HG02852 (cell line): Measurements from ENCODE around the gene PPP2R2B.

Source experiments
- ATAC-seq: cut with Tn5 transposase; IDR thresholded peaks from one replicate; pipeline ENCODE4 v1.9.1; 2021; ENCODE audit warnings: mild to moderate bottlenecking, moderate library complexity; ENCODE audit not compliant: unreplicated experiment

PPP2R2B gene

DNA sequence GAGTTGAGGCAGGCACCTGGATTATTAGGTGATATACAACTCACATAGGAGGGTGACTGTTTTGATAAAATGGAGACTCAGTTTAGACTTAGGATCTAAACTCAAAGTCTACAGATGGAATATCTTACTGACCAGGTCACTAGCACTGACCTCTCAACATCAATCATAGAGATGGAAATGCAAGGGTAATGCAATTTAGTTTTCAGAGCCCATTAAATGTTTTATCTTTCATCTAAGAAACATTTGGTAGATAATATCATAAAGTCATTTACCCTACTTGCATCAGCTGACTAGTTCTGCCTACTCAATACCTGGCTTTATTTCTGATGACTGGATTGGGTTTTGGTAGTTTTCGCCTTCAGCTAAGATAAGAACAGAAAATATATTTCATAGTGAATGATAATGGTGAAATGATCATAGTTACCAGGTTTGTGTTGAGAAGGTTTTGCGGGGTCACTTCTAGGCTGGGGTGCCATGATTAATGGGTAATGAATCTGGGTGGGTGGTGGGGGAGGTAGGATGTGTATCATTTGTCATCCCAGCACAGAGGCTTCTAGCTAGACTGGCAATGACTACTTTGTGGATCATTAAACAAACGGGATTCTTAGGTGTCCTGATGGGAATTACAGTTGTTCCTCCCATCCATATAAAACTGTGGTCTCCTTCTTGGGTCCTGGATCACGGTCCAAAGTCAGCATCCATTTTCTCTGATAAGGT, 173.4 kb downstream of the PPP2R2B start:
- ATAC-seq: no peak

DNA sequence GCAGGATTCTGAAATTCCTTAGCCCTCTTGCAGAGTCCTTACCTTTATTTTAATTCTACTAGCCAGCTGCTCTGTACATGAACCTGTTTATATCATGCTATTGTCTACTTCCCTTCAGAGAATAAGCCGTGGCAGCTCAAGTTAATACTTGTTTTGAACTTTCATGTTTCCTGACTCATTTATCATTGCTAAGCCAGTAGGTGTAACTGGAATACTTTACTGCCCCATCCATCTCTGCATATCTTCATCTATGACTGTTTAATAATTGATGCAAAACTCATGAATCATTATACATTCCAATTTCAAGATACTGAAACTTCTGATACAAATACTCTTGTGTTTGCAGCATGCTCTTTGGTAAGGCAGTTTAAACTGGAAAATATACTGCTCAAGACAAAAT, 174.7 kb downstream of the PPP2R2B start:
- ATAC-seq: no peak

DNA sequence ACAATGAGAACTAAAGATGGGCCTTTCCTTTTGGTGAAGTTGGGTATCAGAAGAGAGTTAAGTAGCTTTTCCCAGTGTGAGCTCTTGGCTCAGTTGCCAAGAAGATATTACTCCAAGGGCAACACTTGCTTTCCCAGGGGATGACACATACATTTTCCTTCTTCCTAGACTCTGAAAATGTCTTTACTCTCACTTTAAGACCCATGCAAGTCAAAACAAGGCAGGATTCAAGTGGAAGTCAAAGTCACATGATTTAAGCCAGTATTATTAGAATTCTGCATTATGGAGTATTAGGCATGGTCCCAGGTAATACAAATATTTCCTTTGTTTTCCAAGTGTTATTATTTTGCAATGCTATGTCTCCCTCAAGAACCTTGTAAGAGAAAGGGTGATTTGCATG, 175.1 kb downstream of the PPP2R2B start:
- no peak for ATAC-seq

DNA sequence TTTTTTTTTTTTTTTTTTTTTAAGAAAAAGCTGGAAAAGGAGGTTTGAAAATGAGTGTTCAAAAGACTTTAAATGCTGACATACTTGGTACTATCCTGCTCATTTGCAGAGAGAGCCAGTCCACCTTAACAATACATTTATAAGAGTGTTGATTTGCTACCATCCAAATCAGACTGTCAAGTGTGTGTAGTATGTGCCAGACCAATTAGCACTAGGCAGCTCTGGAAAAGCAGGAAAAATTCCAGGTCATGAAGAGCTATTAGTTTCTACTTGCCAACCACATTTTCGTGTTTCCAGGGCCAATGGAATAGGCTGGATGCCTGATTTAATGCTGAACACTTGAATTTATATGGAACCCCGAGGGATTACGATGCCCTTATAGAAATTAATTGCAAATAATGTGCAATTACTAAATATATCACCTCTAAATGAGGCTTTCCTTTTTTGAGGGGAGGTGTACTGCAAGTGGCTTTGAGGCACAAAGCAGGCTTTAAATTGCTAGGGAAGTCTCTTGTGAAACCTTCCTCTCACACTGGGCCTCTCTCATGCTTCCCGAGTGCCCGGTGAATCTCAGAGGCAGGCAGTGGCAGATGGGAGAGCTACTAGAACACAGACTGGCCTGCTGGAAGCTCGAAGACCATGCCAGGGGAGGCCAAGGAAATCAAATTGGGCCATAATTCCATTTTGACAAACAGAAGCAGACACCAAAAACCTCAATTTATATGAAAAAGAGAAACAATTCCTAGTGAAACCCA, 178.7 kb downstream of the PPP2R2B start:
- no peak for ATAC-seq

DNA sequence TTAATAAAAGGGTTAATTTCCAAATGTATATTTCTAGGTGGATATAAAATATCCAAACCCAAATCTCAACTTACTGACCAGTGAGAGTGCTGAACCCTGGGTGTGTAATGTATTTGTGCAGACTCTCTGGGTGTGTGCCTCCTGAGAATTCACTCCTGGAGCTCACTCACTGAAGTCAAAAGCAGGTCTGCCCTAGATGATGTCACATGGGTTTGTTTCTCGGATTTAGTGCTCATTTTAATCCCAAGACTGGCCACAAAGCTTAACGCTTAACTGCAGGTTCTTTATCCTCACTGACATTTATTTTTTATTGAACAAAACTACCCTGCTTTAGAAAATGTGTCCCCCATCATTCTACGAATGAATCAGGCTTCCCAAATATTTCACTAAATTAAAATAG, 179.4 kb downstream of the PPP2R2B start:
- no peak for ATAC-seq

DNA sequence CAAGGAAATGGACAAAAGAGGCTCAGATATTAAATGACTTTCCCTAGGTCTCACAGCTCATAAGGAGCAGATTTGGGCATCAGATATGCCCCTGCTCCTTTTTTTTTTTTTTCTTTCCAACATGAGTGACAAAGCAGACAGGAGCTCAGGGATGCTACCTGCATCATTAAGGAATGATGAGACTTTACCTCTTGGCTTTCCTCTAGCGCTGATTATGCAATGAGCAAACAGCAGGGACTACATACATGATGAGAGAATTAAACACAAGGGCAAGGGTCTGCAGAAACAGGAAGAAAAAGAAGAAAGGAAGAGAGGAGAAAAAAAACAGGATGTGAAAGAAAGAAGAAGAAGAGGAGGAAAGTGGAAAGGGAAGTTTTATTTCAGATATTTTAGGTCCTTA, 179.9 kb downstream of the PPP2R2B start:
- ATAC-seq: no peak

DNA sequence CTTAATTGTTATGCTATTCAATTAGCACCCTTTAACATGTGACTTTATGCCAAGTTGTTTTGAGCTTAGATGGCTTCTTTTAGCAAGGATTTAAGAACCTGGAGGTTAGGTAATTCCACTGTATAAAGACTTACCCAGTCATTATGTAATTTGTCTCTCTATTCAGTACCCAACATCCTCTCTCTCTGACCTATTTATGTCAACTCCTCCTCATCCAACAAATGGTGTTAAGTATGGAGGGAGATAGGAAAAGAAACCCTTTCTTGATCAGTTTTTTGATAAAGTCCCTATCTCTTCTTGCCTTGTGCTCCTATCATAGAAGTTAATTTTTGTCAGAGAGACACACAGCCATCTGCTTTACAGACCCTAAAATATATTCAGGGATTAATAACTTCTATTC, 181.3 kb downstream of the PPP2R2B start:
- no peak for ATAC-seq

DNA sequence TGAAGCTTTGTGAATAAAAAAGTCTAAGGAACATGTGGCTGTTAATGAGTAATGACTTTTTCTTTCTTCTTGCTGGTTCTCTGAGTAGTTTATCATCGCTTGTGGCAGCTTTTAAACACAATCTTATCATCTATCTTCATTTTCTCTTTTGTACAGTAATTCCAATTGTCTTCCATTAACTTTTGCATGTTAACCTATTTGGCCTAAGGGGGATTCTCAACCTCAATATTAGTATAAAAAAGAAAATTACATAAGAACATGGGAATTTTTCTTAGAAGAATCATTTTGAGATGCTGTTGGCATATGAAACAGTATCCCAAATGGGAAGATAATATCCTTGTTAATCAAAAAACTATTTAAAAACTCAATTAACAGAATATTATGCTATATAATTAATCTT, 182.9 kb downstream of the PPP2R2B start:
- ATAC-seq: no peak

DNA sequence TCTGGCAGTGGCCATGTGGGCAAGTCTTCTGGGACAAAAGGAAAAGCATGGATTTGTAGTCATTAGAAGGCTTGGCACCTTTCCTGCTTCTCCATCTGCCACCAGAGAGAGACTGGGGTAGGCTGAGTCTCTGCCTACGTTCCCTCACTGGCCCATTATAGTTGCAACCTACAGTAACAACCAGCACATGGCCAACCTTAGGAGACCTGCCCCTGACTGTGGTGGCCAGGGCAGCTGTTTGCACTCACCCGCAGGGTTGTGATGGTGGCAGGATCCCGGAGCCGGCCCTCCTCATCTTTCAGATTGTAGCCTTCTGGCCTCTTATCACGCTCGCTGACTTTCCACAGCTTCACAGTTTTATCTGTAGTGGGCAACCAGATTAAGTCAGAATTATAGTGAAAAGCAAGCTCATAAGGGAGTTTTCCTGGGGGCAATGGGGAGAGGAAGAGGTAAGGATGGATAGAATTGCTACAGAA, 187.6 kb downstream of the PPP2R2B start:
- ATAC-seq: no peak

DNA sequence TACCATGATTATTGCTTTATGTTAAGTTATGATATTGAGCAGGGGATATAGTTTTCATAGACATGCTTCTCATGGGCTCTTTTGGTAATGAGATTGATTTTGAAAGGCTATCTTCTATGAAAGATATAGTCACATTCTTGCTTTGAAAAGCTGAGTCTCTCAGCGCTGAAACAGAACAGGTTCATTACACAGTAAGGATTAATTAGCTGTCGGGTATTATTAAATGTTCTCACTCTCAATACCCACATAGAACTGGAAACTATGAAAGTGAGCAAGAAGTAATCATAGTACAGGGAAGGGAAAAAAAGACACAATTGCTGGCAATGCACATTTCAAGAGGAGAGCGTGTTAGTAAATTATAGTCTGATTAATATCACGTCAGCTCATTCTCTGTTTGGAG, 190.9 kb downstream of the PPP2R2B start:
- no peak for ATAC-seq

DNA sequence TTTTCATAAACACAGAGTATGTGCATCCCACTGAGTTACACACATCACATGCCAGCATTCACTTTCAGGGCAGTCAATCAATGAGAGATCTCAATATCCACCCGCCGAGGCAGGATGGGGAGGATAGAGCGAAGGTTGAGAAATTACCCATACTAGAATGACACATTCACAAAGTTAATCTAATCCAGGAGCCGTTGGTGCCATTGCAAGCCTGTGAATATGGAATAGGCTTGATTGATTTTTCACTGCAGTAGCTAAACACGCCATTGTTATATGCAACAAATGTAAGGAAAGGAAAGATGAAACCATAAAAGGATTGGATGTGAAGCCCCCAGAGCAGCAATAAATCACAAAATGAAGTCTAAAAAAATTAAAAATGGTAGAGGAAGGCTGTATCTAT, 194.7 kb downstream of the PPP2R2B start:
- no peak for ATAC-seq

DNA sequence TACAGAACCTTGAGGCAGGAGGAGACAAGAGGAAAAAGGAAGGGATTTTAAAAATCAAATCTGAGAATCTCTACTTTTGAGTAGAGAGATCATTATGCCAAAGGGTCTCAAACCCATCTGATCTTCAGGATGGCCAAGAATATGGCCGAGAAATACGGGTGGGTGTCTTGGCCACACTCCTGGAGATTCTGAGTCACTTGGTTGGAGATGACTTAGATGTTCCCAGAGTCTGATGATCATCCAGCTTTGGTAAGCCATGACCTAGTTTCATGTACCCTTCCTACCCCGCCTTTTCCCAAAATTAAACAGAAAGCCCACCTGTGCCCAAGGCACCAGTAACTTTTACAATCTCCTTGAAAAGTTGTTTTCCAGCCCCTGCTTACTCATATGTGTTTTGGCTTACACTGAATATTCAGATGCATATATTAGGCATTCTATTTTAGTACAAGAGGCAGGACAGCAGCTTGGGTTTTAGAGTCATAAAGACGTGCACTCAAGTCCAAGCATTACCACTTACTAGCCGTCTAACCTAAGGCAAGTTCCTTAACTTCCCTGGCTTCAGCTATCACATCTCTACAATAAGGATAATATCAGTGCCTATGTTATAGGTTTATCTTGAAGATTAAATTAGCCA, 195.5 kb downstream of the PPP2R2B start:
- ATAC-seq: no peak

DNA sequence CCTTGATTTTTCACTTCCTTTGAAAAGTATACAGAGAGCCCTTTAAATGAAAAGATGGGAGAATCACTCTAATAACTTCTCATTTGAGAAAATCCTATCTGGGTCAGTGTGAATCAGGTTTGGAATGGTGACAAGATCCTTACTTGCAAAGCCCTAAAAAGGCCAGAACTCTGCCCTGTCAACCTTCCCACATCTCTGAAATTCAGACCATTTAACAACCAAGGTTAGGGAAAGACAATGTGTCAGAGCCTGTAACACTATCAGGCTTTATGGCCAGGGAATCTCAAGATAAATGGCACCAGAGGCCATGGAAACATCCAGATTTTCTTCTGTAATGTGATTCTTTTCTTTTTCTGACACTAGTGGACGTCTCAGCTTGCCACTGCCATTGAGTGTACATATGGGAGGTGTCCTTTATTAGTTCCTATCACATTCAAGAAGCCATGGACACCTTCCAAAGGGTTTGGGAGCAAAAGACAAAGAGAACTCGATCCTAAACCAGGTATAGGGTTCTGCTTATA, 196.9 kb downstream of the PPP2R2B start:
- ATAC-seq: no peak

DNA sequence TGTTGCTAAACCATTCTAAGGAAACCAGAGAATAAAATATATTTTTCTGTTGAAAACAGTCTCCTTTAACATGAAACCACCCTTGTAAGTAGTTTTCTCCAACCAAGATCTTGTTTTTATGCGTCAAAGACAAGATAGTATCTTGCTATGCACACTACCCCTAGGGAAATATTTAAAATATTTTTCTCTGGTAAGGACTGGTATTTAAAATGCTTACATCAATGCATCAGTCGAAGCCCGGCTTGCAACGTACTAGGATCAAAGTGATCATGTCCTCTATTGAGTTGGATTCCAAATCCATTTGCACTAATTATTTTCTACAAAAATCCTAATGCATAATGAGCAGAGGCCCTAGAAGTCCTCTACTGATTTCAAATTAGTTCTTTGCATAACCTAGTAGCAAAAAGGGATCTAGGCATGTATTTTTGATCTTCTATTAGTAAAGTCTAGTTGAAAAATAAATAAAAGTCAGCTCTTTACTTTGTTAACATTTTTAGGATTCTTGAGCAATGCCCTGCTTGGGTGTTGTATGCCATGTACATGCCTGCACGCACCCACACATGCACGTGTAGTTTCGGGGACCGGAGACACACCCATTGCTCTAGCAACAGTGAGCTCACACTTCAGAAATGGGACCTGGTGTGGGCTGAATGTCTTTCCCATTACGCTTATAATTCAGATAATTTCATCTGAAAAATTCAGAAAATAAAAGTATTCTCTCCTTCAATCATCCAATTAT, 197.5 kb downstream of the PPP2R2B start:
- no peak for ATAC-seq

DNA sequence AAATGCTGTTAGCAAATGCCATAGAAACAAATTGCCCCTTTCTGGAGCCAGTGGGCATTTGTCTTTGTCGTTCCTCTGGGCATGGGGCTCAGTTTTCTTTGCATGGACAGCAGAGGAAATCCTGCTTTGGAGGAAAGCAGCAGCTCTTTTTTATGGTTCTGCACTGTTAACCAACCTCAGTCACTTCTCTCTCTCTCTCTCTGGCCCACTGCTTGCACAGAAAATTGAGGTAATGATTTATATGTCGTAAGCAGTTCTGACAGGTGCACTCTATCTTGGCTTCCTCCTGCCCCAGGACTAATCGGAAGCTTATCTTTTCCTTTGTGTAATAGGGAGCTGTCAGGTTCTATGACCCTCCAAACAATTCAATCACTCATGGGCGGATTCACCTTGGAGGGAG, 202.9 kb downstream of the PPP2R2B start:
- no peak for ATAC-seq

DNA sequence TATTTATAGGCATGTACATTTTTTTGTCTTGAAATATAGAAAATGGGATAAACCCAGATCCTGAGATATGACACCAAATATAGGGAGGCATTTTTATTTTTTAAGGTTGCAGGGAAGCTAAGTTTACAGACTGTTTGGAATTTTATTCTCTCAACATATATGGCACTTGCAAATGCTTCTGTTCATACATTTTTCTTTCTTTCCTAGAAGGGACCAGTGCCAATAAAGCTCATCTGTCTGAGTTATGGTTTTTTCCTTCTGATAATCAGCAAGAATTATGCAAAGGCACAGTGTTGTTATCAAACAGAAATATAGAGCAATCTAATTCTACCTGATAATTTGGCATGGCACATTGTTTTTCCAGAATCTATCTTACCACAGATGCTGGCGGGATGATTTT, 205.7 kb downstream of the PPP2R2B start:
- no peak for ATAC-seq

DNA sequence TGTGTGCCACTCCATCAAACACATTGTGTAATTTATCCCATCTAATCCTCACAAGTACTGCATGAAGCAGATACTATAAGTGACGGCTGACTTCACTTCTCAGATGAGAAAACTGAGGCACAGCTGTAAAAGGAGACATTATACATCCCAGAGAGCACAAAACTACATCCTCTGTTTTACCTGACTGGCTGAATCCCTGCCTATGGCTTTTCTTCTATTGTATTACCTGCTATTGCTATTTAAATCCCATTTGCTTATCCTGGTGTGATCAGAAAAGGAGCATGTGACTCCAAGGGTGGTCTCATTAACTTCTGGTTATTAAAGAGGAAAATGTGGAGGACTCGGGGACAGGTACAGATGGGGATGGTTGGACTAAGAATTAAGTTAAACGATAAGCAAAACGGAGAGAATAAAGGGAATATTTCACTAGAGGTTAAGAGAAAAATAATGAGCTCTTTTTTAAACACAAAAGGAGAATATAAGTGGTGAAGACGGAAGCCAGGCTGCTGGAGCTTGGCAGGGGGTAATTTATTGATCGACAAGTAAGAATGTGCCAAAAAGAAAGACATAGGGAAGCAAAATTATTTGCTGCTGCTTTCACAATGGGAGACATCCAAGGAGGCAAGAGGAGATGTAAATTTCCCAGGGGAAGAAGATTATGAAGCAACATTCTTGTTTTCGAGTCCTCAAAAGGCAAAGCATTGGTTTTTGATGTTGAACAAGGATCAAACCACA, 206.8 kb downstream of the PPP2R2B start:
- no peak for ATAC-seq

DNA sequence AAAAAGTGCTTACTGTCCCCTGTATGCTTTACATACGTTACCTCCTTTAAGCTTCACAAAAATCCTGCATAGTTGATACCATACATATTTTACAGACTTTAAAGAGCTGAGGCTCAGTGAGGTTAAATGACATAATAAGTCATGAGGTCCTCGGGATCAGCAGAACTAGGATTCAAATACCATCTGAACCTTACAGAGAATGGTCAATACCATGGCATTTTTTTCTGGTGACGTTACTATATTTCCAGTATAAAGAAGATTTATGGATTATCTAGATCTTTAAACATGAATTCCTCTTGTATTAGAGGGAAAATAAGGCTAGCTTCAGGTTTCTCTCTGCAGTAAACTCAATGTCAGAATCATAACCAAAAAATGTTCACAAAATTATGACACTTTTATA, 208.9 kb downstream of the PPP2R2B start:
- ATAC-seq: no peak

DNA sequence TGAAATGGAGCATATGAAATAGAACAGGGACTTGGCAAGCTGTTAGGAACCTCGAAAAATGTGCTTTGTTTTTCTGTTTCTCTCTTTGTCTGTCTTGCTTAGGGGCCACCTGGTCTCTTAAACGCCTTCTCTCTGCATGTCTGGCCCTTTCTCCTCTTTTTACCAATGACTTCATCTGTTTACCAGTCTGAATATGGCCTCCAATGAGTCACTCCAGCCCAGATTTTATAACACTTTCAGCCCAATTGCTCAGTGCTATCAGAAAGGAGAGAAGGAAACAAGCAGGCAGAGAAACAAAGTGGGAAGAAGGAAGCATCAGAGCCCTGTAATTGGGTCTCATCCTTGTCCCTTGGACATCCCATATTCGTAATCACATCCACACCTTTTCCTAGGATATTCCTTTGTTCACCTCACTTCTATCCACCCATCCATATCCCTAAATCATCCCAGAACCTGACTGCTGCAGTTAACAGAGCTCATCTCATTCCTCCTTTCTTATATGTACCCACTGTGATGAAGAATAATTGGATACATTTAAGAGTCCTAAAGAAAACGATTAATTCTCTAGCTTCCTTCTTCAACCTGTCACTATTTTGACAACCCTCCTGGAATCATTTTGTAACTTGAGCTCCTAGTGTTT, 210.8 kb downstream of the PPP2R2B start:
- no peak for ATAC-seq

DNA sequence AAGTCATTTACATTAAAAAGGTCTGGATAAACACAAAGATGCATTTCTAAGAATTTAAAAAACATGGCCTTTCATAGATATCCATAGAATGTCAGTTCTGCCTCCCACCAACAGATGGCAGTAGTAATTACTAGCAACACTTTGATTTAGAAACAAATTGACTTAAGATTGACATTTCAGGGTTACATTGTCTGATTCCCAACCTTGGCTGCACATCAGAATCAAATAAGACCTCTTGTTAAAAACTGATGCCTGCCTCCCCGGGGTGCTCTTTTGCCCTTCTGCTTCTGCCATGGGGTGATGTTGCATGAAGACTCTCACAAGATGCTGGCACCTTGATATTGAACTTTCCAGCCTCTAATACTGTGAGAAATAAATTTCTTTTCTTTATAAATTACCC, 216.3 kb downstream of the PPP2R2B start:
- no peak for ATAC-seq
